HL-60/S4 treated with phorbol 12-myristate 13-acetate at 8.2 ng/mL for 4 days and 3 days (cell line): ENCODE measurements around the gene WSB1.
"Not testable (repeated sequence)": the region's sequence is repeated elsewhere in the genome, so short reads cannot be mapped to it uniquely, and the experiment has no call there.

Source experiments
- in situ Hi-C: fragments of 300-500 bp; cut with MboI; formaldehyde crosslinking; loops from 2 replicates; pipeline ENCODE4 v1.15.0; 2022; ENCODE audit warnings: low sequenced_read_pairs

The WSB1 gene

DNA sequence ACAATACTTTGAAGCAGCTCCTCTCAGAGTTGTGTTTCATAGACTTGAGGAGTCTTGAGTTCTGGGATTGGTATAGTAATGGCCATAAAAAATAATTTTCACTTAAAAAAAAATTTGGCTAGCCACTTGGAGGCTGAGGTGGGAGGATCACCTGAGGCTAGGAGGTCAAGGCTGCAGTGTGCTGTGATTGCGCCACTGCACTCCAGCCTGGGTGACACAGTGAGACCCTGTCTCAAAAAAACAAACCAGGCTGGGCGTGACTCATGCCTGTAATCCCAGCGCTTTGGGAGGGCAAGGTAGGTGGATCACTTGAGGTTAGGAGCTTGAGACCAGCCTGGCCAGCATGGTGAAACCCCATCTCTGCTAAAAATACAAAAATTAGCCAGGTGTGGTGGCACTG, 14.8 kb upstream of the WSB1 start:
- in situ Hi-C loops: not testable (repeated sequence)

DNA sequence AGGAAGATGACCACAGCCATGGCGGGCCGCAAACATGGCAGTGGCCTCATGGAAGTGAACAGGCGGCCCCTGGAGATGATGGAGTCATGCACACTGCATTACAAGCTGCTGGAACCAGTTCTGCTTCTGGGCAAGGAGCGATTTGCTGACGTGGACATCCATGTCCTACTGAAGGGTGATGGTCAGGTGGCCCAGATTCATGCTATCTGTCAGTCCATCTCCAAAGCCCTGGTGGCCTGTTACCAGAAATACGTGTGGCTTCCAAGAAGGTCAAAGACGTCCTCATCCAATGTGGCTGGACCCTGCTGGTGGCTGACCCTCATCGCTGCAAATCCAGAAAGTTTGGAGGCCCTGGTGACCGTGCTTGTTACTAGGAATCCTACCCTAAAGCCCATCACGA, 13.4 kb upstream of the WSB1 start:
- in situ Hi-C loops: no loop called here

DNA sequence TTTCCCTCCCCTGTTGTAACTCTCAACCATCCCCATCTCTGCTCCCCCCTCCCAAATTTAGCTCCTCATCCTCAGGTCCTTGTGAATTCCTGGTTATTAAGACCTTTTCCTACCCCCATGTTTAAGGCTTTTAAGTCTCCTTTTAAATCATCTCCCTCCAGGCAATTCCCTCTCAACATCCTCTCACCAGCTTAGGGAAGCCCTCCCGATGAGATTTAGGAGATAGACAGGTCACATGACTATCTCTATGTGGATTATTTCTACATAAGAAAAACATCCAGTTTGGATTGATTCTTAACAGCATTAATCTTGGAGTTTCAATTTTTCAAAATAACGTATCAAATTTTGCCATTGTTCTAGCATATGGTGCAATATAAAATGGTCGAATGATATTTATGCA, 12.5 kb upstream of the WSB1 start:
- in situ Hi-C loops: no loop called here

DNA sequence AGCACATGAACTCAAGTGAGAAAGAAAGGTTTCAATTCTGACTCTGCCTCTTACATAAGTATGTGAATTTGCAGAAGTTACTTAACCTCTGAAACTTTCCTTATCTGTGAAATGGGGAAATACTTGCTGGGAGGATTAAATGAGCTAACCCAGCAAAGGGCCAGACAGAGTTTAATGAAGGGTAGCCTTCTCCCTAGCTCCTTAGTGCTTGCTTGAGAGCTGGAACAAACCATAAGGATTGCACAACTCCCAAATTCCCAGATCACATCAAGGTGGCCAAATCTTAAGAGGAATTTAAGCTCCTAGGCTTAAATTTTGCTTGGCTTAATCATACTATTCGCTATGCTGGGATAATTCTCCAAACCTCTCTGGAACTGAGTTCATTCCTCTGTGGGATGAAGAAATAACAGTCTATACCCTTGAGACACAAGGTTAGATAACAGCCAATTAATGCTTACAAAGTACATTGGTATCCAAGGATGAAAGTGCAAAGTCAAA, 11.8 kb upstream of the WSB1 start:
- in situ Hi-C loops: no loop called here

DNA sequence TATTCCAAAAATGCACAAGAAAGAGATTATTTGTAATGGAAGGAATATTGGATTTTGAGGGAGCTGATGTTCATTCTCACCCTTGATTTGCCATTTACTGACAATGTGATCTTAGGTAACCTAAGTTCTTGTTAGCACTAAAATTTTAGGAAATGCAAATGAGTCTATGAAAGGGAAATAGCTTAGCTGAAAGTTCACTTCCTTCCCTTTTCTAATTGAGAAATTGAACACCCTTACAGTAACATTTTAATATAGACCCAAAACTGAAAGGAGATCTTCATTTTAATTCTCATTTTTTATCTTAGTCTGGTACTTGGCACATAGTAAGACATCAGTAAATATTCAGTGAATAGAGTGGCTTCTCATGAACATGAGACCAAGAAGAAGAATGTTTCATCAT, 10.9 kb upstream of the WSB1 start:
- in situ Hi-C loops: no loop called here

DNA sequence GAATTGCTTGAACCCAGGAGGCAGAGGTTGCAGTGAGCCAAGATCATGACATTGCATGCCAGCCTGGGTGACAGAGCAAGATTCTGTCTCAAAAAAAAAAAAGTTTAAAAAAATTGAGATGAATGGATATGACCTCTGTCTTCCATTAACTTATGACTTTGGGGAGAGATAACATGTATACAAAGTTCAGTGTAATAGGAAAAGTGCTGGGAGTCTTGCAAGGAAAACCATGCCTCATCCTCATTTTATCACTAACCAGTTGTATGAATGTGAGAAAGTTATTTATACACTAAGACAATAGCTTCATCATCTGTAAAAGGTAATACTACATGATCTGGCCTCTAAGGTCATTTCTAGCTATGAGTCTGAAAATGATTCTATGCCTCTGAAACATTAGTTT, 10.2 kb upstream of the WSB1 start:
- in situ Hi-C loops: no loop called here

DNA sequence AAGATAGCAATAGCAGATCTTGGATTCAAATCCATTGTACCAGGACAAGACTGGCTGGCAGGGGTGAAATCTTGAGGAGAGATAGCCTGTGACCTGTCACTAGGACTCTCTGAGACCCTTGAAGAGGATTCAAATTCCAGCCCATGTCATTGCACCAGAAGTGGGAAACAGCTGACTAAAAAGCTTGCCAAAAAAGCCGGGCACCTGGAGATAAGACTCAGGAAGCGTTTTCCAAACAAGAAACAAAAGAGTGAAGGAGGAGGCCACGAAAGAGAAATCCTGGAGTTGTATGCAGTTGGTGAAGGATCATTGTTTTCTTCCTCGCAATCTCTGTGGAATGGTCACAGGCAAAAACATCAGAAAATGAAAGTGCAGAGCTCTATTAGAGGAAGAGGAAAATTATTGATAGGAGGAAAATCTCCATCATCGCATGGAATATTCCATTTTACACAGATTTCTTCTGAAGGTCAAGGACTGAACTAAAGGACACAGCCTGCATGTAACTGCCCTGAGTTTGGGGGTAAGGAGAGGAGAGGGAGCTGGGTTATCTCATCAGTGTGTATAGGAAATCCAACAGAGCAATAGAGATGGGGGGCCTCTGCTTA, 9.0 kb upstream of the WSB1 start:
- in situ Hi-C loops: no loop called here

DNA sequence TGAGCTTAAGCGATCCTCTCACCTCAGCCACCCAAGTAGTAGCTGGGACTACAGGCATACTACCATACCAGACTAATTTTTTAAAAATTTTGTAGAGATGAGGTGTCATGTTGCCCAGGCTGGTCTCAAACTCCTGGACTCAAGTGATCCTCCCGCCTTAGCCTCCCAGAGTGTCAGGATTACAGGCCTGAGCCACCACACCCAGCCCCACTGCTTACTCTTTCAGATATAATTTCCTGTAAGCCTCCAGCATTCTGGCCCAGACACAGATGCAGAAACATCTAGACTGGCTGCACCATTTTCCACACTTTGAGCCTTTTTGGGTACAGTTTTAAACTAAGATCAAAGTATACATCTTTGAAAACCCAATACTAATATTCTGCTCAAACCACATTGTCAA, 8.4 kb upstream of the WSB1 start:
- in situ Hi-C loops: no loop called here

DNA sequence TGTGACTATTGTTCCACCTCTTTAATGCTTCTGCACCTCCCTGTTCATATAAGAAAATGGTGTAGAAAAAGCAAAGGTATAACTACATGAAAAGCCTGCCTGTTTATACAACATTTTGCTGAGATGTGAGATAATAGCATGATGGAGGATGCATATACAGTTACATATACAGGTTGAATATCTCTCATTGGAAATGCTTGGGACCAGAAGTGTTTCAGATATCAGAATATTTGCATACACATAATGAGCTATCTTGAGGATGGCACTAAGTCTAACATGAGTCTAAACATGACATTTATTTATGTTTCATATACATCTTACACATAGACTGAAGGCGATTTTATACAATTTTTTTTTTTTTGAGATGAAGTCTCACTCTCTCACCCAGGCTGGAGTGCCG, 5.7 kb upstream of the WSB1 start:
- in situ Hi-C loops: no loop called here

DNA sequence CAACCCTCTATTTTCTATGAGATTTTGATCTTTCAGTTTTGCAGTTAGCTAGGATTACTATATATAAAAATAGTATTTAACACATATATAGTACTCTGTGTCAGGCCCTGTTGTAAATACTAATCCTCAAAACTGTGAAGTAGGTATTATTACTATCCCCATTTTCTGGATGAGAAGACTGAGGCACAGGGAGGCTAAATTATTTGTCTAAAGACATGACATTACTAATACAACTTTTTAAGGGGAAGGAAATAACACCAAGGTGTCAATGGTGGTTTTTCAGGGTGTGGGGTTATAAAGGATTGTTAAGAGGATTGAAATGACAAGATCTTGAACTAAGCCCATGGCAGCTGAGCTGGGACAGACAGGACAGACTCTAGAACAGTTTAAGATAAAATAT, 4.1 kb upstream of the WSB1 start:
- in situ Hi-C loops: no loop called here

DNA sequence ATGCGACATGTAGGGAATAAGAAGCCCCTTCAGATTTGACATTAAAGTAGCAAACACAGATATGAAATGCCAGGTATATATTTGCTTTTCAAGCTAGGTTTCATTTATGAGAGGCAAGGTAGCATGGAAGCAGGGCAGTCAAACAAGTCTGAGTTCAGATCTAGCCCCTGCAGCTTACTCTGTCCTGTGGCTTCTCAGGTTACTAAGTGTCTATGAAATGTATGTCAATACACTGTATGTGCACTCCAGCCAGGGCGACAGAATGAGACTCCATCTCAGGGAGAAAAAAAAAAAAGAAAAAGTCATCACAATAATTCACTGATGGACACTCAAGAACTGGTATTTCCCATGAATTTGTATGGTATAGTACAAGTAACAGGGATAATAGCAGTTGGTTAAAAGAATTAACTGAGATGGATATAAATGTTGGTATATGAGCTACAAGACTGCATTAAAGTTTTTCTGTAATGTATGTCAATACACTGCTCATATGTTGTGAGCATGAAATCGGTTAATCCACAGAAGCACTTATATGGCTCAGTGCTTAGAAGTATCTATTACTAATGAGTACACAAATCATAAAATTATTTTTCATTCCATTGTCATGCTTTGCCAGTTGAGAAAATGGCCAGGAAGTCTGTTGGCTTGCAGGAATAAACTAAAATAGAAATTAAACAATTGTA, 2.9 kb upstream of the WSB1 start:
- in situ Hi-C loops: no loop called here

DNA sequence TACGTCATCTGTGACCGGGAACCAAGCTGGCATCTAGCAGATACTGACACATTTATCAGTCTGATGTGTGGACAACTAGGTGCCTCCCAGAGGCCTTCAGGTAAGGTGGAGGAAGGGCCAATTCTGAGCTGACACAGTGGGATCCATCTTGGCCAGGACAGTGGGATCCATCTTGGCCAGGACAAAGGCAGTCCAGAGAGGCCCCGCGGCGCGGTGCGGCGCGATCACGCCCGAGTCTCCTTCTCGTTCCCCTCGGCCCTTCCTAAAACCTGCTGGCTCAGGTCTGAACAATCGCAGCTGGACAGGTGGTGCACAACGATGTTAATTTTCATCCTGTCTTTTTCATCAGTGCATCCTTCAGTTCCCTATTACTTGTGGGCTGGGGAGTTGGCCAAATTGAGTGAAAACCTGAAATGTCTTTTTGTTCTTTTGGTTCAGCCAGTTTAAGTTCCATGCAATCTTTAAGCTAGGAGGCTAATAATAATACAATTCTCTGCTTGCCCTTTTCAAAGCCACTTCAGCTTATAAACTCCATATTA, 486 bp upstream of the WSB1 start:
- in situ Hi-C loops: no loop called here

DNA sequence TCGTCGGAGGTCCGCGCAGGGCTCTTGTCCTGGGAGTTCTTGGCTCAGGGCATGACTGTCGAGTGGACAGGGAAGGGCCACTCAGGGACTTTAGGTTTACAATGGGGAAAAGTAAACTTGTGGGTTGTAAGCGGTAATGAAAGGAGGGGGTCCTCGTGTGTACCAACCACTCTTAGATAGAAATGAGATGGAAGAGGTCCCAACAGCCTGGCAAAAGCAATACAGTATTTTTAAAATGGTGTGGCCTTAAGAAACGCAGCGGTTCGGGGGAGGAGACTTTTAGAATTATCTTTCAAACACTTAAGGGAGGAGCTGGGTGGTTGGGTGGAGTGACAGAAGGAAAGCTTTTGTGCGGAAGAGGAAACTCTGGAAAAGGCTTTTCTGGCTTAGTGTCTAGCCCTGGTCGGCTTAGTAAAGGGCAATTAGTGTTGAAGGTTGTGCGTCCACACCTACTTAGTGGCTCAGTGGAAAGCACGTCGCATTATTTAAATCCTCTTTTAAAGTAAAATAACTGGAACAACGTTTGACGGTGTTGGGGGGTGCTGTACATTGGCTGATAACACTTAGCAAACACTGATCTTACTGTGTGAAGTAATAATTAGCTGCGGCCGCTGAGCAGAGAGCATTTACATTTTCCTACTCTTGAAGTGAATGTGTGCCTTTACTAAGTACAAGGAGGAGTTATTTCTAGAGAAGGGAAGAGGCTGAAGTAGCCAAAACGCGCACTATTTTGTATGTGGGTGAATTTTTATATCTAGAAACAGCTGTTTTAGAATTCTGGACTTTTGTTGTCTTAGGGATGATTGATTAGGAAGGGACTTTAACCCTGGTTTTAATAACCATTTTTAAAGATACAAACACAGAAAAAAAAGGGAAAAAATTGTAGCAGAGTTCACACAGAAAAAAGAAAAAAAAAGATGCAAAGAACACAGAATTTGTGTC, 1.0 kb downstream of the WSB1 start:
- in situ Hi-C loops: no loop called here

DNA sequence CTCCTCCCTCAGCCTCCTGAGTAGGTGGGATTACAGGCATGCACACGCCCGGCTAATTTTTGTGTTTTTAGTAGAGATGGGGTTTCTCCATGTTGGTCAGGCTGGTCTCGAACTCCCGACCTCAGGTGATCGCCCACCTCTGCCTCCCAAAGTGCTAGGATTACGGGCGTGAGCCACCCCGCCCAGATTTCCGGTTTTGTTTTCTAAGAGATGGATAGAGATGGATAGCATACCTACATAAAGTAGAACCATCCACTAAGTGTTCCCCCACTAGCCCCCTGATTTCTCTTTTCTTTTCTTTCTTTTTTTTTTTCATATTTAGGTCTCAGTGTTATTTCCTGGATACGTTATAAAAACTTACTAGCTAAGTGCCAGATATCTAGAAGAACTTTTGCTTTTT, 2.0 kb downstream of the WSB1 start:
- in situ Hi-C loops: no loop called here

DNA sequence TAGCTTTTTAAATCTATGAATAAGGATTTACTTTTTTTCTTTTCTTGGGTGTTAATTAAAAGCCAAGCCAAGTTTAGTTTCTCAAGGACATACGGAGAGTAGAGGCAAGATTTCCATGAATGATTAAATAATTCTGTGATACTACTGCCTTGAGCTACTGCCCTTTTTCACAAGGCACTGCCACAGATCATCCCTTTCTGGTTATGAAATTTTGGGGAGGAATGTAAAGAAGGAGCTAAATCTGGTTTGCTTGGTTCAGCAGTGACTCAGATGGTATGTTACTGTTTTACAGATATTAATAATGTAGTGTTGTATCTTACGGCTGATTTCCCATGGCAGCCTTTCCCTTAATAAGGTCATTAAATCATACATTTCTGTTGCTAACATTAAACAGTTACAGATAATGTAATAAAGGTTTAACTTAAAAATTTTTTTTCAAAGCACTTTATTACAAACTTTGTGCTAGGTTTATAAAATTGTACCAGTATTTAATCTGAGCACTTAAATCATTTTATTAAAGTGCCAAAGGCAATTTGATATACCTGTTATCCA, 2.6 kb downstream of the WSB1 start:
- in situ Hi-C loops: no loop called here

DNA sequence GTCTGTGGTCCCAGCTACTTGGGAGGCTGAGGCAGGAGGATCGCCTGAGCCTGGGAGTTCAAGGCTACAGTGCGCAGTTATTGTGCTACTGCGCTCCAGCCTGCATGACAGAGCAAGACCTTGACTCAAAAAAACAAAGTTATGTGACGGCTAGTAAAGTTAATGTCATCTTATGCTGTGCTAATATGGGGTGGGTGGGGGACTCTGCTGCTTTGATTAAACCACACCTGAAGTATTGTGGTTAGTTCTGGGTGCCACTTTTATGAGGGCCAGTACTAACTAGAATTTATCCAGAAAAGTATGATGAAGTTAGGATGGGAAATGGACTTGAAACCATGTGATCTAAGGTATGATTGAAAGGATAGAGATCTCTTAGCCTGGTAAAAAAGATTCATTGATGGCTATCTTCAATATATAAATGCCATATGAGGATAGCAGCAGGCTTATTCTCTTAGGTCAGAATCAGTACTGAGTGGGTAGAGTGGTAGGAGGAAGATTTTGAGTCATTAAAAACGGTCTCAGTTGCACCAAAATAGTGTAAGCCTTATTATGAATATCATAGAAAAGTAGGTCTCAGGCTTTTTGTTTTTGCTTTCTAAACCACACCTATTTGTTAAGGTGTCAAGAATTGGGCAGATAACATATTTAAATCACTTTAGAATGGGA, 5.6 kb downstream of the WSB1 start:
- in situ Hi-C loops: no loop called here

DNA sequence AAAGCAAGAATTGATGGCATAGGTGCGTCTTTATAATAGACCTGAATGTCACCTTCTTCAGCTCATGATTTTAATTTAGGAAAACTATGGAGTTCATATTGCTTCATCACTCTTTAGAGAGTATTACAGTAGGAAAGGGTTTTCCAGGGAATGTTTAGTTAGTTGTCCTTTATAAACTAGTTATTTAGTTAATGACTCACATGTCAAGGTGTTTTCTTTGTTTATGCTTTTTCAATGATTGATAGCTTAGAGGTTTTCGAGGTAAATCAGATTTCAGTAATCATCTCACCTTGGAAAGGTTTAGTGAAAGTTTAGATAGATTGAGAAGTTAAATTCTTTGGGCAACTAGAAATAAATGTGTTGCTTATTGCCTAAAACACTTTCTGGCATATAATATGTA, 9.8 kb downstream of the WSB1 start:
- in situ Hi-C loops: no loop called here

DNA sequence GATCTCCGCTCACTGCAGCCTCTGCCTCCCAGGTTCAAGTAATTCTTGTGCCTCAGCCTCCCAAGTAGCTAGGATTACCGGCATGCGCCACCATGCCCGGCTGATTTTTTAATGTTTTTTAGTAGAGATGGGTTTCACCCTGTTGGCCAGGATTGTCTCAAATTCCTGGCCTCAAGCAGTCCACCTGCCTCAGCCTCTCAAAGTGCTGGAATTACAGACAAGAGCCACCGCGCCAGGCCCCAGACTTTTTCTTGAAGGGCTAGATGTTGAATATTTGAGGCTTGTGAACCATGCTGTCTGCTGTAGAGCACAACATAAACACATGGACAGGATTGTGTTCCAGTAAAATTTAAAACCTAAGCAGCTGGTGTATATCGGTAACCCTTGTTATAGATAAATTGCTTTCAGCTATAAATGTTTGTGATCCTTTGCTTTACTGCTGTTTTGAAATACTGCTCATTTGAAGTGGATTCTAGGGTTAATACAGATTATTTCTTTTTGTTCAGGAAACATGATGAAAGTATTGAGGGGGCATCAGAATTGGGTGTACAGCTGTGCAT, 12.4 kb downstream of the WSB1 start:
- in situ Hi-C loops: no loop called here

DNA sequence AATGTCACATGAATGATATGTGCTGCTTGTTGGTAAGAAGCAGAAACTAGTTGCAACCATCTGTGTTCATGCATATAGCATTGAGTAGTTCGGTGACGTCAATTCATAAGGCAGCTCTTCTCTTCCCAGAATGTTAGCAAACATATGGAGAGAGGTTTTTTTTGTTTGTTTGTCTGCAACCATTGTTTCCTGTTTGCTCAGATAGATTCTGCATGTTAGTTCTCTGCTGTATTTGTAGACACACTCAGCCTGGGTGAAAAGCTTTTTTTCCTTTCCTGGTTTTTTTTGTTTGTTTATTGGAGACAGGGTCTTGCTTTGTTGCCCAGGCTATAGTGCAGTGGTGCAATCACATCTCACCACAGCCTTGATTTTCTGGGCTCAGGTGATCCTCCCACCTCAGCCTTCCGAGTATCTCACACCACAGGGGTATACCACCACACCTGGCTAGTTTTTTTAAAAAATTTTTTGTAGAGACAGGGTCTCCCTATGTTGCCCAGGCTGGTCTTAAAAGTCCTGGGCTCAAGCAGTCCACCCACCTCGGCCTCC, 16.7 kb downstream of the WSB1 start:
- in situ Hi-C loops: no loop called here

DNA sequence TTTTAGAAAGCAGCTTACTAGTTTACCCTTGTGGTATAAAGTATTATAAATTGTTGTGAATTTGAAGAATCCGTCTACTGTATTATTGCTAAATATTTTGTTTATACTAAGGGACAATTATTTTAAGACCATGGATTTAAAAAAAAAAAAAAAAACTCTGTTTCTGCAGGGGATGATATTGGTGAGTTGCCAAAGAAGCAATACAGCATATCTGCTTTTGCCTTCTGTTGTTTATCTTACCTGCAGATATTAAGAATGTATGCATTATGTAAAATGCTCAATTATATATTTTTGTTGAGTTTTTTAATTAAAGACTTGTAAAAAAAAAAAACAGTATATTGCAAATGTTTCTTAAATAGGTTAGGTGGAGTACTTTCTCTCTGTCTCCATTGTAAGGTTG, 19.4 kb downstream of the WSB1 start:
- in situ Hi-C loops: no loop called here
